Nephron (organoid): ENCODE results near the gene TTC24.
"Not testable (repeated sequence)": the region's sequence is repeated elsewhere in the genome, so short reads cannot be mapped to it uniquely, and the experiment has no call there.

Experiments used
- H3K27ac Mint-ChIP-seq, 3 experiments: 2 replicates each; pipeline ENCODE4 v1.8.0; 2020; ENCODE audit warnings: mixed read lengths in 3 of 3, mild to moderate bottlenecking in 2 of 3, moderate library complexity in 1 of 3
- H3K27me3 Mint-ChIP-seq: 2 replicates; pipeline ENCODE4 v1.8.0; 2021; ENCODE audit warnings: low read depth, mild to moderate bottlenecking, moderate library complexity, mixed read lengths
- H3K36me3 Mint-ChIP-seq: 2 replicates; pipeline ENCODE4 v1.8.0; 2020; ENCODE audit warnings: low read depth, mixed read lengths
- H3K4me1 Mint-ChIP-seq: 2 replicates; pipeline ENCODE4 v1.8.0; 2020; ENCODE audit warnings: mixed read lengths
- H3K4me3 Mint-ChIP-seq, 3 experiments: 2 replicates each; pipeline ENCODE4 v1.8.0; 2020; ENCODE audit warnings: mild to moderate bottlenecking in 3 of 3, mixed read lengths in 3 of 3, moderate library complexity in 2 of 3
- H3K9me3 Mint-ChIP-seq: 2 replicates; pipeline ENCODE4 v1.8.0; 2020; ENCODE audit warnings: mixed read lengths
- TF ChIP-seq, protein P1 (sequence below), 3 experiments: fragments of 200-600 bp; sonication (generic); IDR thresholded peaks; one replicate each; pipeline ENCODE4 v1.5.0; 2021; ENCODE audit warnings: antibody characterized with exemption in 3 of 3; ENCODE audit not compliant: unreplicated experiment in 3 of 3

The TTC24 gene

GRCh38 chr1:156599811-156600210, 20.3 kb downstream of the TTC24 start:
- Mint-ChIP-seq H3K36me3 (peaks cover 30% of the 10 kb centered on the region), H3K9me3 (no peaks in the 10 kb centered on the region), H3K4me3 (peak overlapping the region; percentile 21 to 99 (median 24)), H3K27me3 (no peaks in the 10 kb centered on the region), H3K27ac (no peak overlapping the region), H3K4me1 (peaks cover 10% of the 10 kb centered on the region)
- TF ChIP-seq, protein P1, sequence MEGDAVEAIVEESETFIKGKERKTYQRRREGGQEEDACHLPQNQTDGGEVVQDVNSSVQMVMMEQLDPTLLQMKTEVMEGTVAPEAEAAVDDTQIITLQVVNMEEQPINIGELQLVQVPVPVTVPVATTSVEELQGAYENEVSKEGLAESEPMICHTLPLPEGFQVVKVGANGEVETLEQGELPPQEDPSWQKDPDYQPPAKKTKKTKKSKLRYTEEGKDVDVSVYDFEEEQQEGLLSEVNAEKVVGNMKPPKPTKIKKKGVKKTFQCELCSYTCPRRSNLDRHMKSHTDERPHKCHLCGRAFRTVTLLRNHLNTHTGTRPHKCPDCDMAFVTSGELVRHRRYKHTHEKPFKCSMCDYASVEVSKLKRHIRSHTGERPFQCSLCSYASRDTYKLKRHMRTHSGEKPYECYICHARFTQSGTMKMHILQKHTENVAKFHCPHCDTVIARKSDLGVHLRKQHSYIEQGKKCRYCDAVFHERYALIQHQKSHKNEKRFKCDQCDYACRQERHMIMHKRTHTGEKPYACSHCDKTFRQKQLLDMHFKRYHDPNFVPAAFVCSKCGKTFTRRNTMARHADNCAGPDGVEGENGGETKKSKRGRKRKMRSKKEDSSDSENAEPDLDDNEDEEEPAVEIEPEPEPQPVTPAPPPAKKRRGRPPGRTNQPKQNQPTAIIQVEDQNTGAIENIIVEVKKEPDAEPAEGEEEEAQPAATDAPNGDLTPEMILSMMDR (IDR thresholded peaks at IDR 0.05; ENCODE audit: unreplicated experiment in 3 of 3) = no peak

DNA sequence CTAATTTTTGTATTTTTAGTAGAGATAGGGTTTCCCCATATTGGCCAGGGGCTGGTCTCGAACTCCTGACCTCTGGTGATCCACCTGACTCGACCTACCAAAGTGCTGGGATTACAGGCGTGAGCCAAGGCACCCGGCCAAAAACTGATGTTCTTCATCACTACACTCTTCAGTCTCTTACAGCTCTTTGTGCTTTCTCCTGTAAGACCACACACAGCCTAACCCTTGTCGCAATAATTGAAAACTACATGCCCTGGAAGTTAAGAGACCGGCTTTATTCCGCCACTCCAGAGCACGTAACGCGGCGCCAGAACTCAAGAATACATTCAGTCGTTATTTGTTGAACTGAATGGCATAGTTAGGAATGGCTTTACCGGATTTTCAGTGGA, 21.2 kb downstream of the TTC24 start:
- TF ChIP-seq, protein P1 (IDR thresholded peaks at IDR 0.05; ENCODE audit: unreplicated experiment in 3 of 3) = no peak
- Mint-ChIP-seq H3K27me3 (no peaks in the 10 kb centered on the region), H3K36me3 (peaks cover 21% of the 10 kb centered on the region), H3K27ac (peak overlapping the region; percentile 57 to 84 (median 82)), H3K4me3 (peak overlapping the region; percentile 91 to 99 (median 97)), H3K9me3 (no peaks in the 10 kb centered on the region), H3K4me1 (peaks cover 10% of the 10 kb centered on the region)

DNA sequence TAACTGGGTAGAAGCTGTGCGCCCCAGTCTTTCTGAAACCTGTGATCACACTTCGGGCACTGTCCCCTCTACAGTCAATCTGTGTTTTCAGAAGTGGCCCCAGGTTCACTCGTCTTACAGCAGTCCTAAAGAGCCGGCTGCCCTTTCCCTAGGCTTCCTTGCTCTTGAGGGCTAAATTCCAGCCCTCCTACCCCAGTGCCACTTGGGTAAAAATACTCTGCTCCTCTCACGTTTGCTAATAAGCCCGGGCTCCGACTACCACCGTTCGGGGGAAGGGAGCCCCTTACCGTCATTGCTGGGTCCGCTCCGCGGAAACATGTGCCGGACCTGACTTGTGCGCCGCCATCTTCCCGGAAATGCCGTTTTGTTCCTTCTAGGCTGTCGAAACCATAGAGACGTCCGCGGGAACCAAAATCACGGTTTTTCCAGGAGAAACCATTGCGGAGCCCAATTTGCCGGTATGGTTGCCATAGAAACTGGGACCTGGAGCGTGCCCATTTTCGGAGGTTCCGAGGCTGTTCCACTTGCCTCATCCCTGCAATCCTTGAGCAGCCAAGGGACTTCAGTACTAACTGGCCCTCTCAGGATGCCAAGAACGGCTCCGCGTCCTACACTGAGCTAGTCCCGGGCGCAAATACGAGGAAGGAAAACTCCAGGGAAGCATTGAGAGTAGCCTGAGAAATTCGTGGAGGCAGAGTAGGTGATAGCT, 21.8 kb downstream of the TTC24 start, which contains the start of gene GPATCH4:
Gene GPATCH4 (minus strand): TSS at position 358 of the 709 bp plus-strand sequence.
- Mint-ChIP-seq H3K9me3 (no peaks in the 10 kb centered on the region), H3K4me1 (peaks cover 10% of the 10 kb centered on the region), H3K4me3 (peak within 1 kb of the TSS; percentile 91 to 99 (median 97)), H3K27me3 (no peaks in the 10 kb centered on the region), H3K27ac (peak within 1 kb of the TSS; percentile 57 to 84 (median 82)), H3K36me3 (peaks cover 17% of the 10 kb centered on the region)
- TF ChIP-seq, protein P1 (IDR thresholded peaks at IDR 0.05; ENCODE audit: unreplicated experiment in 3 of 3) = no peak

GRCh38 chr1:156601892-156602291, 22.4 kb downstream of the TTC24 start:
- peak overlapping the region; percentile 91 to 99 (median 97) for H3K4me3 Mint-ChIP-seq
- TF ChIP-seq, protein P1 (IDR thresholded peaks at IDR 0.05; ENCODE audit: unreplicated experiment in 3 of 3) = no peak
- peak overlapping the region; percentile 57 to 84 (median 82) for H3K27ac Mint-ChIP-seq
- H3K36me3 Mint-ChIP-seq = peaks cover 13% of the 10 kb centered on the region
- H3K4me1 Mint-ChIP-seq = peaks cover 10% of the 10 kb centered on the region
- no peaks in the 10 kb centered on the region for H3K9me3 Mint-ChIP-seq
- H3K27me3 Mint-ChIP-seq = no peaks in the 10 kb centered on the region

DNA sequence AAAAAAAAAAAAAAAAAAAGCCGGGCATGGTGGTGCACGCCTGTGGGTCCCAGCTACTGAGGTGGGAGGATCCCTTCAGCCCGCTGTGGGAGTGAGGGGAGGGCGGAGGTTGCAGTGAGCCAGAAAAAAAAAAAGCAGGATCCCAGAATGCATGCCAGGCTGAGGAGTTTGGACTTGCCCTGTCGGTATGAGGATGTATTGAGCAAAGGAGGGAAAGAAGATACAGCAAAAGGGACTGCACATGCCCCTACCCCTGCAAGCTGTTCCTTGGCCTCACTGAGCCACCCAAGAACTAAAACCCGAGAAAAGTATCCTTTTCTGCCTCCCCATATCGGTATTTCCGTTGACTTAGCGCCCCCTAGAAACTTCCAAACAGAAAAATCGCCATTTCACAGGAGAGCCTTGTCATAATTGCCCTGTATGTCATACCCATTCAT, 23.1 kb downstream of the TTC24 start:
- Mint-ChIP-seq H3K4me1 (peaks cover 10% of the 10 kb centered on the region), H3K27me3 (no peaks in the 10 kb centered on the region), H3K9me3 (no peaks in the 10 kb centered on the region), H3K4me3 (peak overlapping the region; percentile 65 to 79 (median 74)), H3K36me3 (peaks cover 9% of the 10 kb centered on the region), H3K27ac (peak overlapping the region in 2 of 3 experiments; percentile 40 to 67)
- TF ChIP-seq, protein P1 (IDR thresholded peaks at IDR 0.05; ENCODE audit: unreplicated experiment in 3 of 3) = peak in 2 of 3 experiments; percentile 14 to 19

- not testable (repeated sequence) for H3K27ac Mint-ChIP-seq, H3K36me3 Mint-ChIP-seq, H3K4me3 Mint-ChIP-seq, H3K27me3 Mint-ChIP-seq, H3K4me1 Mint-ChIP-seq, H3K9me3 Mint-ChIP-seq
Measured at GRCh38 chr1:156607344-156607743, 27.8 kb downstream of the TTC24 start.
